ENCODE data around the gene PSTPIP1.

PSTPIP1 gene

DNA sequence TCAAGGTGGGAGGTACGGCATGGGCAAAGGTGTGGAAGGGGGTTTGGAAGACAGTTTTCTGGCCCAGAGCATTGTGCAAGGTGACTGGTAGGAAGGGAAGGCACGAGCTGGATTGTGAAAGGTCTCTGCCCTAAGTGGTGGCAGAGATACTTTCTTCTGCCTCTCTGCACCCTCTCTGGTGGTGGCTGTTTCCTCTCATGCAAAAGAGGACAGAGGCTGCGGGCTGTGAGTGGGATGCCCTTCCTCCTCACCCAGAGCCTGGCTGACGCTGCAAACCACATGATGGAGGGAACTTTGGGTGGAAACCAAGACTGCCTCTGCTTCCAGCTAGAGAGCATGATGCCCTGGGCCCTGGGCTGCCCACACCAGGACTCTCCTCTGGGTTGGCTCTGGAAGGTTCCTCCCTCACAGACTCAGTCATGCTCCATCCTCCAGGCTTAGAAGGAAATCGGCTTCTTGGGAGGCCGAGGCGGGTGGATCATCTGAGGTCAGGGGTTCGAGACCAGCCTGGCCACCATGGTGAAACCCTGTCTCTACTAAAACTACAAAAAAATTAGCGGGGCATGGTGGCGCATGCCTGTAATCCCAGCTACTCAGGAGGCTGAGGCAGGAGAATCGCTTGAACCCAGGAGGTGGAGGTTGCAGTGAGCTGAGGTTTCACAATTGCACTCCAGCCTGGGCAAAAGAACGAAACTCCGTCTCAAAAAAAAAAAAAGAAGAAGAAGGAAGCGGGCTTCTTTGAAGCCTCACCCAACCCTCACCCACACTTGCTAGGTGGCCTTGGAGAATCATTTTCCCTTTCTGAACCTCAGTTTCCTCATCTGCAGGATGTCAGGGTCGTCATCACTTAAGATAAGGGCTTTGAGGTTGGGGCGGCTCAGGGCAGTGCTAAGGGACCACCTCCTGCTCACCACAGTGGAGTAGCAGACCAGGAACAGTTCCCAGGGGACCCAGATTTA lies 8.3 kb downstream of the PSTPIP1 start:
- H3K4me3 ChIP-seq (ENCODE audit: low read depth, low read length) = no peak overlapping the region
- no peak for DNase-seq (ENCODE audit: low read depth)
- in situ Hi-C loops (cut with HindIII; ENCODE audit: low sequenced_read_pairs) = no loop called here
- TF ChIP-seq, protein P1, sequence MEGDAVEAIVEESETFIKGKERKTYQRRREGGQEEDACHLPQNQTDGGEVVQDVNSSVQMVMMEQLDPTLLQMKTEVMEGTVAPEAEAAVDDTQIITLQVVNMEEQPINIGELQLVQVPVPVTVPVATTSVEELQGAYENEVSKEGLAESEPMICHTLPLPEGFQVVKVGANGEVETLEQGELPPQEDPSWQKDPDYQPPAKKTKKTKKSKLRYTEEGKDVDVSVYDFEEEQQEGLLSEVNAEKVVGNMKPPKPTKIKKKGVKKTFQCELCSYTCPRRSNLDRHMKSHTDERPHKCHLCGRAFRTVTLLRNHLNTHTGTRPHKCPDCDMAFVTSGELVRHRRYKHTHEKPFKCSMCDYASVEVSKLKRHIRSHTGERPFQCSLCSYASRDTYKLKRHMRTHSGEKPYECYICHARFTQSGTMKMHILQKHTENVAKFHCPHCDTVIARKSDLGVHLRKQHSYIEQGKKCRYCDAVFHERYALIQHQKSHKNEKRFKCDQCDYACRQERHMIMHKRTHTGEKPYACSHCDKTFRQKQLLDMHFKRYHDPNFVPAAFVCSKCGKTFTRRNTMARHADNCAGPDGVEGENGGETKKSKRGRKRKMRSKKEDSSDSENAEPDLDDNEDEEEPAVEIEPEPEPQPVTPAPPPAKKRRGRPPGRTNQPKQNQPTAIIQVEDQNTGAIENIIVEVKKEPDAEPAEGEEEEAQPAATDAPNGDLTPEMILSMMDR (IDR thresholded peaks at IDR 0.05; ENCODE audit: low read depth, low read length, missing control alignments) = no peak

DNA sequence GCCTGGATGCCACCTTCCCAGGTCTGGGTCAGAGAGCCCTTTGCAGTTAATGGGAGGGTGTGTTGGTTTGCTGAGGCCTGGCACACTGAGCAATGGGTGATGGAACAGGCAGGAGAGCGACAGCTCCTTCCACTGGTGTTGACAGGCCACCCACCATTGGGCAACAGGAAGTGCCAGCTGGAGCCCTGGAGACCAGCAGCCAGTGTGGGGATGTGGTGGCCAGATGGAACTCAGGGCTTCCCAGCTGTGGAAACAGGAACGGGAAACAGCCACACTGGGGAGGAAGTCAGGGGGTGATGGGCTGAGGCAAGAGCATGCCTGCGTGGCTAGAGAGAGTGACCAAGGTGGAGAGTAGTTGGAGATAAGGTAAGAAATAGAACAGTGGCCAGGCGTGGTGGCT lies 9.3 kb downstream of the PSTPIP1 start:
- in situ Hi-C loops (cut with HindIII; ENCODE audit: low sequenced_read_pairs) = no loop called here
- TF ChIP-seq, protein P1 (IDR thresholded peaks at IDR 0.05; ENCODE audit: low read depth, low read length, missing control alignments) = no peak
- no peak for DNase-seq (ENCODE audit: low read depth)
- no peak overlapping the region for H3K4me3 ChIP-seq (ENCODE audit: low read depth, low read length)

DNA sequence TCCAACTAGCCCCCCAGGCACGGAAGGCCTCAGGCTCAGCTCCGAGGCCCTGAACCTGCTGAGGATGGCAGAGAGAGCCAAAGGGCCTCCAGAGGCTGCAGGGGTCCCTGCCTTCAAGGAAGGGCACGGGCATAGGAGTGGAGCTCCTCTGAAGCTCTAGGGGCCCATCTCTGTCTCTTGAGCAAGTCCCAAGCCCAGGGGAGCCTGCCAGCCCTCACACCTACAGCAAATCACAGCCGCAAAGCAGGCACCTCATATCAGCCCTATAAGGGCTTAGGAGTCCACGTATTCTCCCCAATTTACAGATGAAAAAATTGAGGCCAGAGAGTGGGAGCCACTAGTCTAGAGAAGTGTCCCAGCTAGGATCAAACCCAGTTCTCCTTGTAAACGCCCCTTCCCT lies 14.2 kb downstream of the PSTPIP1 start:
- TF ChIP-seq, protein P1 (IDR thresholded peaks at IDR 0.05; ENCODE audit: low read depth, low read length, missing control alignments) = no peak
- no peak for DNase-seq (ENCODE audit: low read depth)
- in situ Hi-C loops (cut with HindIII; ENCODE audit: low sequenced_read_pairs) = no loop called here
- H3K4me3 ChIP-seq (ENCODE audit: low read depth, low read length) = no peak overlapping the region

DNA sequence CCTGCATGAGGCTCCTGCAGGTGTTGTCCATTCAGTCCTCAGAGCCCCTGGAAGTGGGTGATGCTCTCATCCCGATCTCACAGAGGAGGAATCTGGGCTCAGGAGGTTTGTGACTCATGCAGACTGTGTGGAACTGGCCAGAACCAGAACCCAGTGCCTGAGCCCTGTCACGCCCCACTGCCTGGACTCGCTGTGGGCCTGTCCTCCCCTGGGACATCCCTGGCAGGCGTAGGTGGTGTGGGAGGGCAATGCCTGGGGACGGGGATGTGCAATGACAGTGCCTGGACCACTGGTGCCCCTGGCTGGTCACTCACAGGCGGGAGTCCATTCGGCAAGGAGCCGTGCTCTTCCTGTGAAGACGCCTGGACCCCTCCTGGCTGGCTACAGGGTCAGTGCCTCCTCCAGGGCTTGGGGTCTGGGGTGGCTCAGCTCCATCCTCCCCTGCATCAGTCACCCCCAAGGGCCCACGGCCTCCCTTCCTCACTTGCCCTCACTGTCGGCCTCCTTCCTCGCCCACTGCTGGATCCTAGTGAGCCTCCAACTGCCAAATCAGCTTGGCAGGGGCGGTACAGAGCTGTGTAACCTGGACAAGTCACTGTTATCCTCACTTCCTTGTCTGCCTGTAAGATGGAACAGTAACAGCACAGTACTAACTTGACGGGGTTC lies 14.9 kb downstream of the PSTPIP1 start:
- in situ Hi-C loops (cut with HindIII; ENCODE audit: low sequenced_read_pairs) = no loop called here
- no peak overlapping the region for H3K4me3 ChIP-seq (ENCODE audit: low read depth, low read length)
- DNase-seq (ENCODE audit: low read depth) = no peak
- TF ChIP-seq, protein P1 (IDR thresholded peaks at IDR 0.05; ENCODE audit: low read depth, low read length, missing control alignments) = no peak

DNA sequence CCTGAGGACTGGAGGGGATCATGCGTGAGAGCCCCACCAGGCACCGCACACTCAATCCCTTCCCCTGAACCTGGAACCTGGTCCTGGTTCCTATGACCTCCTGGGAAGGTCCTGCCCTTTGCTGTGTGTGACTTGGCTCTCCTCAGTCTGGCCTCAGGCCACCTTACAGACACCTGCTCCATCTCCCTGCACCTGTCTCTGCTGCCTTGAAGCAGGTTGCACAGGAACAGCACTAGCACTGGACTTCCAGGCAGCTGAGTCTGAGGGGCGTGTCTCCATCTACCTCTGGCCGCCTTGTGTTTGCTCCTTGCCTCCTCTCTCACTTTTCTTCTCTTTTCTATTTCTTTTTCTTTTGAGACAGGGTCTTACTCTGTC lies 15.4 kb downstream of the PSTPIP1 start:
- in situ Hi-C loops (cut with HindIII; ENCODE audit: low sequenced_read_pairs) = no loop called here
- no peak overlapping the region for H3K4me3 ChIP-seq (ENCODE audit: low read depth, low read length)
- DNase-seq (ENCODE audit: low read depth) = no peak
- TF ChIP-seq, protein P1 (IDR thresholded peaks at IDR 0.05; ENCODE audit: low read depth, low read length, missing control alignments) = no peak

DNA sequence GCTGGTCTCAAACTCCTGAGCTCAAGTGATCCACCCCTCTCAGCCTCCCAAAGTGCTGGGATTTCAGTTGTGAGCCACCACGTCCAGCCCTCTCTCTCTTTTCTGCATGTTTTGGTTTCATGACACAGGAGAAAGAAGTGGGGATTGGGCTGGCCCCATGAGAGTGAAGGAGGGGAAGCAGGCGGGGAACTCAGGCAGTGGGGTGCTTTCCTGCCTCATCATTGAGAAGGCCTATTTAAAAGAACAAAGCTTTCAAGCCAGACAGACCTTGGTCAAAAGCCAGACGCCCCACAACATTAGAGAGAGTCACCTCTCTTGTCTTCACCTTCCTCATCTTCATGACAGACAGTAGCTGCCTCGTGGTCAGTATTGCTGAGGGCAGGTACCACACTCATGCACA lies 15.9 kb downstream of the PSTPIP1 start:
- in situ Hi-C loops (cut with HindIII; ENCODE audit: low sequenced_read_pairs) = no loop called here
- no peak overlapping the region for H3K4me3 ChIP-seq (ENCODE audit: low read depth, low read length)
- TF ChIP-seq, protein P1 (IDR thresholded peaks at IDR 0.05; ENCODE audit: low read depth, low read length, missing control alignments) = no peak
- DNase-seq (ENCODE audit: low read depth) = no peak

All from astrocyte of the cerebellum (primary cell).